Hematopoietic multipotent progenitor cell treated with erythropoietin and hydrocortisone succinate and interleukin-3 and kit ligand, for 17 days (in vitro differentiated cells): ENCODE measurements around the gene PRKCZ.

Experiments
- DNase-seq: peaks from one replicate; pipeline ENCODE4 v3.0.0-alpha.2; 2015; ENCODE audit warnings: low spot score

PRKCZ gene

DNA sequence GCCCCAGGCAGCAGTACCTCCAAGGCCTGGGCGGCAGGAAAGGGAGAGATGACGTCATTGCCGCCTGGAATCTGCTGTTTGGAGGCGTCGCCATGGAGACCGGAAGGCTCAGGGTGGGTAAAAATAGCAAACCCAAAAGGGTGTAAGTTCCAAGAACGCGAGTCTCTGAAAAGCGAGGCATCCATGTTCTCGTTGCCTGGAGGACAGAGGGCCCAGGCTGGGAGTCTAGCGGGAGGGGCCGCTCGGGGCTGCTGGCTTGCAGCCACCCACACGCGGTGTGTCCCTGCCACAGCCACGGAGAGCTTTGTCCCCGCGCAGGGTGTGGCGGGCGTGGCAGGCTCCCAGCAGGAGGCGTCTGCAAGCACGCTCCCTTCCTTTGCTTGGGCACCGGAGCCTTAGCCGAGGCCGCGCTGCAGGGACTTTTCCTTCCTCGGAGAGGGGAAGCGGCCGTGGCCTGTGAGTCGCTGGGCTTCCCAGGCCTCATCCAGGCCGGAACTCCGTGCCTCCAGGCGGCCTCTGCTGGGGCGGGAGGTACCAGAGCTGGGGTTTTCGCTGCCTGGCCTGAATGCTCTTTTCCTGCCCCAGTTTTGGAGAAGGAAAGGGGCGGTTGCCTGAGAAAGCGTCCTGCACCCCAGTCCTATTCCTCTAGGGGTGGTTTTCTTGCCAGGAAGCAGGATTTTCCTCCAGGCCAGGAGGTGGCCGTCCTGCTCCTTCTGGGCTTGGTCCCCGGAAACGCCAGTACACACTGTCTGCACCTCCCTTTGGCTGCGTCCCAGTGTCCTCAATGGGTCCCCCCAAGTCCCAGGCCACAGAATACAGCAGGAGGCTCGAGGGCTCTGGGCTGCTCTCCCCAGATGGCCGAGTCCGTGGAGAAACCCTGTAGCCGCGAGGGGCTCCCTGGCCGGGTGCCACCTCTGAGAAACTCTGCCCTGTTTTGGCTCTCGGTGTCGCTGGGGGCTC, 162.6 kb downstream of the PRKCZ start:
- DNase-seq = peak; percentile 47

DNA sequence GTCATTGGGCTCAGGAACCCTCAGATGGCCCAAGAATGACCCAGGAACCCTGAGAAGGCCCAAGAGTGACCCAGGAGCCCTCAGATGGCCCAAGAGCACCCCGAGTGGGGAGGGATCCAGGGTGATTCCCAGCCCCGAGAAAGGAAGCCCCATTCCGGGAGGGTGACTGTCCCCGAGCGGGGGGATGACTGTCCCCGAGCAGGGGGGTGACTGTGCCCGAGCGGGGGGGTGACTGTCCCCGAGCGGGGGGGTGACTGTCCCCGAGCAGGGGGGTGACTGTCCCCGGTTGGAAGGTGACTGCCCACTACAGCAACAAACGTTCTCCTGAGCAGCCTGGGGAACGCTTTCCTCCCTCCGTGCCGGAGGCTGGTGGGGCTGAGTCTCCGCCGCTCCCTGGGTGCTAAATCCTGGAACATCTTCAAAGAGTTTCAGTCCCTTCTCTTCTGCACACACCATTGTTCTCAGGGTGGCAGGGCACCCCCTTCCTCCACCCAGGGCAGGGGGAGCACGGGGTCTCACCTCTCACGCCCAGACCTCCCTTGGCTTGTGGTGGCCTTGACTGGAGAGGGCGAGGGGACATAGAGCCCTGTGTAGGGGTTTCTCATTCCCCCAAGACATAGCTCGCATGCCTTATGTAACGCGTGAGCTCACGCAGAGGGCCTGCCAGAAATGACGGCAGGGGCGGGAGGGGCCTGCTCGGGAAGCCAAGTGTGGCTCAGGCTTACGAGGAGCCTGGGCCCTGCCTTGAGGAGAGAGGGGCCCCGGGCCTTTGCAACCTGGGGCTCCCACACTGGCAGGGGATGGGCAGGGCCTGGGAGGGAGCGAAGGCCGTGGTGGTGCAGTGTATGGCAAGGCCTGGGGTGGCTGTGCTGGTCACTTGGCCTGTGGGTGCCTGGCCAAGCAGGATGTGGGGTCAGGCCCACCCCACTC, 163.6 kb downstream of the PRKCZ start:
- DNase-seq = no peak

- no peak for DNase-seq
These were observed 164.5 kb downstream of the PRKCZ start for GRCh38 chr1:2214541-2215241.

- no peak for DNase-seq
These were observed 165.1 kb downstream of the PRKCZ start for GRCh38 chr1:2215329-2215728.

DNA sequence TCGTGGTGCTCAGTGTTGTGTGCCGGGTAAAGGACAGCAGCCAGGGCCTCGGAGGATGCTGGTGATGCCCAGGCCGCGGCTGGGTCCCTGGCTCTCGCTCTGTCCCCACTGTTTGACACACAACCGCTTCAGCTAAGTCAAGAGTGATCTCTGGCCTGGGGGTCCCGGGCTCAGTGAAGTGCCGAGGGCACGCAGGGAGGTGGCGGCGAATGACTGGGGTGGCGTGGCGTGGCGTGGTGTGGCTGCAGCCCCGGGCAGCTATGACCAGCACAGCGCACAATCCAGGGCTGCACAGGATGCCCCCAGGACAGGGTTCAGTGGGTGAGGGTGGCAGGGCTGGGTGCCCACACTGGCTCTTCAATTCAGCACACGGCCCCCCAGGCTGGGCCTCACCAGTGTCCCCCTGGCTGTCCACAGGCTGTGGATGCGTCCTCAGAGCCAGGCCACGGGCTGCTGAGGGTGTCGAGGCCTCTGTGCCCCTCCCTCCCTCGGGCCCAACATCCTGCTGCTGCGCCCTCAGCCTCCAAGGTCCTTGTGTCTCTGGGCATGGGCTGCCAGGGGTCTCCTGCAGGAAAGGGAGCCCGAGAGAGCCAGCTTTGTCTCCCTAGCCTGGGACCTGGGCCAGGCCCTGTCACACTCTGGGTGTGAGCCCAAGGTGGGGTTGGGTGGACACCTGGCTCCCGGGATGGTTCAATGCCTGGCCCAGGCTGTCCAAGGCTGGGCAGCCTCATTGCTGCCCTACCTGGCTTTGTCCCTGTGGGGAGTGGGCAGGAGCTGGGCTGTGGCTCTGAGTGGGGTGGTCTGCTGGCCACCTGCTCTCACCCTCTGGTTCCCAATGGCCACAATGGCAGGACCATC, 165.9 kb downstream of the PRKCZ start:
- no peak for DNase-seq

- DNase-seq = no peak
These were observed 166.5 kb downstream of the PRKCZ start for GRCh38 chr1:2216767-2217058.

DNA sequence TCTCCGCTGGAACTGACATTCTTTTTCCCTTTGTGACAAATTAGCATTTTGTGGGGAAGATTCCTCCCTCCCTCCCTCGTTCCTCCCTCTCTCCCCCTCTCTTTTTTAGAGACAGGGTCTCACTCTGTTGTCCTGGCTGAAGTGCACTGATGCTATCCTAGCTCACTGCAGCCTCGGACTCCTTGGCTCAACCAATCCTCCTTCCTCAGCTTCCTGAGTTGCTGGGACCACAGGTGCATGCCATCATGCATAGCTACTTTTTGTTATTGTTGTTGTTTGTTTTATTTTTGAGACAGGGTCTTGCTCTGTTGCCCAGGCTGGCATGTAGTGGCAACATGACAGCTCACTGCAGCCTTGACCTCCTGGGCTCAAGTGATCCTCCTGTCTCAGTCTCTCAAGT, 171.1 kb downstream of the PRKCZ start:
- DNase-seq = no peak

GRCh38 chr1:2224170-2224584, 174.0 kb downstream of the PRKCZ start:
- DNase-seq = no peak

GRCh38 chr1:2224631-2225428, 174.6 kb downstream of the PRKCZ start:
- DNase-seq = no peak

DNA sequence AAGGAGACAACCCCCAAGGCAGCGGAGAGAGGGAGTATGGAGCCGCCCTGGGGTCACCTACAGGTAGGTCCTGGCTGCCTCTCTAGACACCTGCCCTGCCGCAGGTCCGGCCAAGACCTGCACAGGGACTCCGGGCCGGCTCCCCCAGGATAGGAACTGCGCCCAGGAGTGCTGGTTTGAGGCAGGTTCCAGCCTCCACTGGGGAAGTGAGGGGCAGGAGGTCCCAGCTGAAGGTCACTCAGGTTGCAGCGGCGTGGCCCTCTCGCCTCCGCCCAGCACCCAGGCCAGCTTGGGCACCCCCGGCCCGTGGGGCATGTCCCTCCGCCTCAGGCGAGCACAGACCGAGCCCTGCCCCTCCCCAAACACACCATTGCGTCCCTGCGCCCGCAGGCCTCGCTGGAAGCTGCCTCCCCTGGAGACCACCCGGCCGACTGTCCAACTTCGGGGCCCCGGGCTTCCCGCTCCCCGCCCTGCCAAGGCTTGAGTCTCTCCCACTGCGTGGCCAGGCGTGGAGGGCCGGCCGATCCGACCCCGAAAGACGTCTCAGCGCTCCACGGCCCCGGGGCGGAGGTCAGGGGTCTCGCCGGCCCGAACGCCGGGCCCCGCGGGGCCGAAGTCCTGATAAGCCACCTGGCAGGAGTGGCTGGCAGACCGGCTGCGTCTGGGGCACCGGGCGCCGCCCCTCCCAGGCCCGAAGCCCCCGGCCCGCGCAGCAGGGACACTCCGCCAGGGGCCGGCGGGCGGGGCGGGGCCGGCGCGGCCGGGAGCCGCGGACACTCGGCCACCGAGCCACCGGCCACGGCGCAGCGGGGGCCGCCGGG, 176.5 kb downstream of the PRKCZ start:
- no peak for DNase-seq

DNA sequence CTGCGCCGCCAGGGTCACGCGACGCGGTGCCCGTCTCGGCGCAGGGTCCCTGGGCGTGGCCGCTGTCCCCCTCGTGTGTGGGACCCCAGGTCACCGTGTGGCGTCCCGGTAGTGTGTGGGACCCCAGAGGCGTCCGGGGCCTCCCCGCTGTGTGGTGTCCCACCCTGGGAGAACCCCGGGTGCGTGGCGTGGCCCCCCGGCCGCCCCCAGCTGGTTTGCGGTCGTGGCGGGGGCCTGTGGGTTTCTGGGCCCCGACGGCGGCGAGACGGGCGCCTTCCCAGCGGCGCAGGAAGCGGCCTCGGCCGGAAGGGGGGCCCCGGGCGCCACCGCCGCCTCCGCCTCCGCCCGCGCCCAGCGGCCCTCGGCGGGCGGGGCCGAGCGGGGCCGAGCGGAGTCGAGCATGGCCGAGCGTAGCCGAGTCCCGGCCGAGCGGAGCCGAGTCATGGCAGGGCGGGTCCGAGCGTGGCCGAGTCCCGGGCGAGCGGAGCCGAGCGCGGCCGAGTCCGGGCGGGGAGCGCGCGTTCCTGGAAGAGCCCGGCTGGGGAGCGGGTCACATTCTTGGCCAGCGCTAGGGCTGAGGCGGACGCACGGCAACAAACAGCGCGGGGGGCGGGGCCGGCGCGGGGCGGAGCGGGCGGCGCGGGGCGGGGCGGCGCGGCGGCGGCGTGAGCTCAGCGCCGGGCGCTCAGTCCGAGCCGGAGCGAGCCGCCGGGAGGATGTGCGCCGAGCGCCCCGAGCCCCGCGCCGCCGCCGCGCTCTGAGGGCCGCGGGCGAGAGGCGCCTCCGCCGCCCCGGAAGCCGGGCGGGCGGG, 177.3 kb downstream of the PRKCZ start:
- peak; percentile 95 for DNase-seq

DNA sequence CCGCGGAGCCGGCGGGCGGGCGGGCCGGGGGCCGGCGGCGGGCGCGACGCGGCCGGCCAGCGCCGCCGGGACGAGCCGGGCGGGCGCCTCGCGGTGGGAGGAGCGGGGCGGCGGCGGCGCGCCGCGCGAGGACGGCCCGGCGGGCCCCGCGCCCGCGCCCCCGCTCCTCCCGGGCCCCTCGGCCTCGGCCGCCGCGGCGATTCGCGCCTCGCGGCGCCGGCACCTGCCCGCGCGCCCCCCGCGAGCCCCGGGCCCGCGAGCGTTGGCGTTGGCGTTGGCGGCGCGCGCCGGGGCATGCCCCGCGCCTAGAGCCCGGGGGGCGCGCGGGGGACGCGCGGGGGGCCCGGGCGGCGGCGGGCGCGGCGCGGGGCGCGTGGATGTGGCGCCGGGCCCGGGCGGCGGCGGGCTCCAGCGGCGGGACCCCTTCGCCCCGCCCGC, 178.0 kb downstream of the PRKCZ start, which contains the start of gene SKI:
TSS of gene SKI (plus strand) at position 163 of the 438 bp plus-strand sequence. CDS start 448 bp downstream, outside the sequence.
- DNase-seq = no peak

DNA sequence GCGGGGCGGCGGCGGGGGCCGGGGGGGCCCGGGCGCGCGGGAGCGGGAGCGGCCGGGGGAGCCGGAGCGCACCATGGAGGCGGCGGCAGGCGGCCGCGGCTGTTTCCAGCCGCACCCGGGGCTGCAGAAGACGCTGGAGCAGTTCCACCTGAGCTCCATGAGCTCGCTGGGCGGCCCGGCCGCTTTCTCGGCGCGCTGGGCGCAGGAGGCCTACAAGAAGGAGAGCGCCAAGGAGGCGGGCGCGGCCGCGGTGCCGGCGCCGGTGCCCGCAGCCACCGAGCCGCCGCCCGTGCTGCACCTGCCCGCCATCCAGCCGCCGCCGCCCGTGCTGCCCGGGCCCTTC, 178.5 kb downstream of the PRKCZ start:
- DNase-seq = peak; percentile 32

DNA sequence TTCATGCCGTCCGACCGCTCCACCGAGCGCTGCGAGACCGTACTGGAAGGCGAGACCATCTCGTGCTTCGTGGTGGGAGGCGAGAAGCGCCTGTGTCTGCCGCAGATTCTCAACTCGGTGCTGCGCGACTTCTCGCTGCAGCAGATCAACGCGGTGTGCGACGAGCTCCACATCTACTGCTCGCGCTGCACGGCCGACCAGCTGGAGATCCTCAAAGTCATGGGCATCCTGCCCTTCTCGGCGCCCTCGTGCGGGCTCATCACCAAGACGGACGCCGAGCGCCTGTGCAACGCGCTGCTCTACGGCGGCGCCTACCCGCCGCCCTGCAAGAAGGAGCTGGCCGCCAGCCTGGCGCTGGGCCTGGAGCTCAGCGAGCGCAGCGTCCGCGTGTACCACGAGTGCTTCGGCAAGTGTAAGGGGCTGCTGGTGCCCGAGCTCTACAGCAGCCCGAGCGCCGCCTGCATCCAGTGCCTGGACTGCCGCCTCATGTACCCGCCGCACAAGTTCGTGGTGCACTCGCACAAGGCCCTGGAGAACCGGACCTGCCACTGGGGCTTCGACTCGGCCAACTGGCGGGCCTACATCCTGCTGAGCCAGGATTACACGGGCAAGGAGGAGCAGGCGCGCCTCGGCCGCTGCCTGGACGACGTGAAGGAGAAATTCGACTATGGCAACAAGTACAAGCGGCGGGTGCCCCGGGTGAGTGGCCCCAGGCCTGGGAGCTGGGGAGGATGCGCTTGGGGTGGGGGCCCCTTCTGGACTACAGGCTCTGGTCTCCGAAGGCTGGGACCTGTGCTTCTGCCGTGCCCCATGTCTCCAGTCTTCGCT, 179.0 kb downstream of the PRKCZ start:
- peak; percentile 64 for DNase-seq

GRCh38 chr1:2229911-2230731, 179.9 kb downstream of the PRKCZ start:
- DNase-seq = no peak

DNA sequence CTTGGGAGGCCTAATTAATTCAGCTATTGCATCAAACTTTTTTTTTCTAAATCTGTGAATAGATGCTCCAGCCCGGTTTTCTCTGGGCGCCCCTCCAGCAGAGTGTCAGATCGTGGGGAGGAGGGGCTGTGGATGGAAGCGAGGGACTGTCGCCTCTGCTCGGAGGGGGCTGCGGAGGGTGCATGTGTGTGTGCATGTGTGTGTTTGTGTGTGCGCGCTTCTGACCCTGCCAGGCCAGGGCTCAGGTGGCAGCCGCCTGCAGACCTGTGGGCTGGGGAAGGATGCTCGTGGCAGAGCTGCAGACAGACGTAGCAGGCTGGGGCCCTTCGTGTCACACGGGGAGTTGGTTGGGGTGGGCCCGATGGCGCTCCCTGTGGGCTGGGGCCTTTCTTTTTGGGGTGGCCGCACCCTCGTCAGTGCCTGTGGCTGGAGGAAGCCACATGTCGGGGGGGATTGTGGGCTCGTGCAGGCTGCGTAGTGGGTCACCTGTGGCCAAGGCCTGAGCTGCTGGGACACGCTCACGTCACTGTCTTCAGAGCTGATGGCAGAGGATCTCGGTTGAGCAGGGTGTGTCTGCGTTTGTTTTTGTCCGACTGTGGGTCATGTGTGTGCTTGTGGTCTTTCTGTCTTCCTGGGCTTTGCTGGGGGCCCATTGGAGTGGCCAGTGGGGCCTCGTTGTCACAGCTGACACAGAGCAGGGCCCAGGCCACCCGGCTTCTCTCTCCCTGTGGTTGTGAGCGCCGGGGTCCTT, 180.7 kb downstream of the PRKCZ start:
- peak; percentile 27 for DNase-seq
